ENCODE data around the gene DSCAML1. TPM values are rescaled to one million over a fixed set of nuclear protein-coding genes. Genes with fewer than 3 reads are reported as not detected.

Gene DSCAML1
- total RNA-seq, 1 donor from 2014 or later = 4.0 TPM

- no peak overlapping the region for H3K4me3 ChIP-seq (ENCODE audit: low read depth, low read length)
- TF ChIP-seq, protein P1, sequence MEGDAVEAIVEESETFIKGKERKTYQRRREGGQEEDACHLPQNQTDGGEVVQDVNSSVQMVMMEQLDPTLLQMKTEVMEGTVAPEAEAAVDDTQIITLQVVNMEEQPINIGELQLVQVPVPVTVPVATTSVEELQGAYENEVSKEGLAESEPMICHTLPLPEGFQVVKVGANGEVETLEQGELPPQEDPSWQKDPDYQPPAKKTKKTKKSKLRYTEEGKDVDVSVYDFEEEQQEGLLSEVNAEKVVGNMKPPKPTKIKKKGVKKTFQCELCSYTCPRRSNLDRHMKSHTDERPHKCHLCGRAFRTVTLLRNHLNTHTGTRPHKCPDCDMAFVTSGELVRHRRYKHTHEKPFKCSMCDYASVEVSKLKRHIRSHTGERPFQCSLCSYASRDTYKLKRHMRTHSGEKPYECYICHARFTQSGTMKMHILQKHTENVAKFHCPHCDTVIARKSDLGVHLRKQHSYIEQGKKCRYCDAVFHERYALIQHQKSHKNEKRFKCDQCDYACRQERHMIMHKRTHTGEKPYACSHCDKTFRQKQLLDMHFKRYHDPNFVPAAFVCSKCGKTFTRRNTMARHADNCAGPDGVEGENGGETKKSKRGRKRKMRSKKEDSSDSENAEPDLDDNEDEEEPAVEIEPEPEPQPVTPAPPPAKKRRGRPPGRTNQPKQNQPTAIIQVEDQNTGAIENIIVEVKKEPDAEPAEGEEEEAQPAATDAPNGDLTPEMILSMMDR (conservative IDR thresholded peaks at IDR 0.05; ENCODE audit: low read depth, low read length) = no peak
- no peak for DNase-seq (ENCODE audit: low read depth)
Measured at GRCh38 chr11:117477721-117478120, 319.3 kb downstream of the DSCAML1 start.

DNA sequence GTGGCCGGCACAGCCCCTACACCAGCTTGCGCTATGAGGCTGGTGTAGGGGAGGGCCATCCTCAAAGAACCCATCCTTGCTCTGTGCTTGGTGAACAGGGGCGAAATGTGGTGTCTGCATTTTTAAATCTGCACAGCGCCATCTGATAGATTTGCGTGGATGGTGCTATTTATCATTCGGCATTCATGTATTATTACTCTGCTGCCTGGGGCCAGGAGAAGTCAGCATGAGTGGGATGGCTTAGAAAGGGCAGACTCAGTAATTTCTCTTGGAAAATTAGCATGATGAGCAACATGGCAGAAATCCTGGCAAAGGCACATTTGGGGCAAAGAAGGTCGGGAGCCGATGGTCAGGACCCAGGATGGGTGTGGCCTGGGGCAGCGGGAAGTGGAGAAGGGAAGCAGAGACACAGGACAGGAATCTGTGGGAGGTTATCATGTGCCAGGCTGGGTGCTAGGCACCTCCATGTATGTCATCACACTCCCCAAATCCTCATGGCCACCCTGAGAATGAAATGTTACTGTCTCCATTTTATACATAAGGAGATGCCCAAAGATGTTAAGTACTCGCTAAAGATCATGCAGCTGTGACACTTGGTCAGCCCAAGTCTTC lies 320.4 kb downstream of the DSCAML1 start:
- no peak overlapping the region for H3K4me3 ChIP-seq (ENCODE audit: low read depth, low read length)
- TF ChIP-seq, protein P1 (conservative IDR thresholded peaks at IDR 0.05; ENCODE audit: low read depth, low read length) = no peak
- no peak for DNase-seq (ENCODE audit: low read depth)

GRCh38 chr11:117475716-117476530 lies 321.1 kb downstream of the DSCAML1 start:
- H3K4me3 ChIP-seq (ENCODE audit: low read depth, low read length) = no peak overlapping the region
- no peak for DNase-seq (ENCODE audit: low read depth)
- TF ChIP-seq, protein P1 (conservative IDR thresholded peaks at IDR 0.05; ENCODE audit: low read depth, low read length) = no peak

- H3K4me3 ChIP-seq (ENCODE audit: low read depth, low read length) = no peak overlapping the region
- TF ChIP-seq, protein P1 (conservative IDR thresholded peaks at IDR 0.05; ENCODE audit: low read depth, low read length) = no peak
- DNase-seq (ENCODE audit: low read depth) = no peak
Measured at GRCh38 chr11:117473481-117474091, 323.4 kb downstream of the DSCAML1 start.

- no peak overlapping the region for H3K4me3 ChIP-seq (ENCODE audit: low read depth, low read length)
- TF ChIP-seq, protein P1 (conservative IDR thresholded peaks at IDR 0.05; ENCODE audit: low read depth, low read length) = no peak
- no peak for DNase-seq (ENCODE audit: low read depth)
Measured at GRCh38 chr11:117471776-117472175, 325.2 kb downstream of the DSCAML1 start.

DNA sequence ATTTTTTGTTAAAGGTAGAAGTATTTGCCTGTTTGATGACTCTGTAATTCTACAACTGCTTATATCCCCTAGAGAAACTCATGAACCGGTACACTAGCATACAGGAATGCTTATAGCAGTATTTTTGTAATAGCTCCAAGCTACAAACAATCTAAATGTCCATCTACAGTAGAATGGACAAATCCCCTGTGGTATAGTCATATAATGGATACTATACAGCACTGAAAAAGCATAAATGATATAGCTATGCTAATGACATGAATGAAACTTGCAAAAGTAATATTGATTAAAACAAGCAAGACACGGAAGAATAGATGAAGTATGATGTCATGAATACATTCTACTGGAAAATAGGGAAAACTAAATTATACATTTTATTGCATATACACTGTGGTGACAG lies 326.4 kb downstream of the DSCAML1 start:
- TF ChIP-seq, protein P1 (conservative IDR thresholded peaks at IDR 0.05; ENCODE audit: low read depth, low read length) = no peak

More for the DNA sequence above, 326.4 kb downstream of the DSCAML1 start:
- no peak overlapping the region for H3K4me3 ChIP-seq (ENCODE audit: low read depth, low read length)
- DNase-seq (ENCODE audit: low read depth) = no peak
